G401.6 (cell line): ENCODE data around the gene OTULIN.
A peak's percentile ranks its signal among the peaks of the same experiment; 100 is the strongest.

ENCODE experiments used
- FAIRE-seq: peaks from 2 replicates; lab custom pipeline; 2012; peaks lifted over from hg19 to GRCh38; lab: Jason Lieb, UNC

OTULIN gene

DNA sequence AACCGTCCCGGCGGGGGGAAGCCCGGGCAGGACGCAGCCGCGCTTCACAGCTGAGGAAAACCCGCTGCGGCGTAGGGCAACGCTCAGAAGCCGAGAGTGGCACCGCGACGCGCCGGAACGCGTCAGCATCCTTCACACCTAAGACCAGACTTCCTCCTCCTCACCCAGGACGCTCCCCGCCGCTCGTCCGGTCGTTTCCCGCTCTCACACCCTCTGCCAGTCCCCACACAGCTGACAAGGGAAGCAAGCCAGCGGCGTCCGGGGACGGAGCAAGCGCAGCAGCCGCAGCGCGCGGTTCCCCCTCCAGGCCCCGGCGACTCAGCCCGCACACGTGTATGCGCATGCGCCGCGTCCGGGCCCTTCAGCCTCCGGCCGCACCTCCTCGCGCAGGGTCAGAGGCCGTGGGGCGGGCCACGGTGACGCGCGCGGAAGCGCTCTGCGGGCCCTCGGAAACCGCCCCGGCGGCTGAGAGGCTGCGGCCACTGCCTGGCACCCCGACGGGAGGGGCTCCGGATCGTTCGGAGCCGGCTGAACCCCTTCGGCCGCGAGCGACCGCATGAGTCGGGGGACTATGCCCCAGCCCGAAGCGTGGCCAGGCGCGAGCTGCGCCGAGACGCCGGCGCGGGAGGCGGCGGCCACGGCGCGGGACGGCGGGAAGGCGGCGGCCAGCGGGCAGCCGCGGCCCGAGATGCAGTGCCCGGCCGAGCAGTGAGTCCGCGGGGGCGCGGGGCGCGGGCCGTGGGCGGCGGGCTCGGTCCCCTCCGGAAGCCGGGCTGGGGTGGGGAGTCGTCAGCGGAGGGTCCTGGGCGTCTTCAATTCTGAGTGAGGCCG lies at the start of gene OTULIN:
TSS of gene OTULIN (plus strand) at position 449 of the 831 bp plus-strand sequence. CDS start at position 557, 108 bp downstream.
- no peak for FAIRE-seq

DNA sequence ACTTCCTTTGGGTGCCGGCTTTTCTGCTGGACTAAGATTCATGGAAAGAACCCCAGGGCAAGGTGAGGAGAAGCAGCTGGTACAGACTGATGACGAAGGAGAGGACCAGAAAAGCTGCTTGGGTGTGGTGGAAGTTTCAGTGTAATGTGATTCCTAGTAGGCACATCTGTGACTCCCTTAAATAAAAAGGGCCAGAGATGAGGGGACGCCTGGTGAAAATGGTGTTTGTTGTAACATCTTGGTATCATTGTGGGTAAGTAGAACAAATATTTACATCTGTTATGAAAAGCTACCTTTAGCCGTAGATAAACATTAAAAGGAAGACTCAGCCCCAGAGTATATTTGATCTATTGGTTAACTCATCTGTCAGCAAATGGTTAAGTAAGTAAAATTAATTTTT lies 49.2 kb upstream of the OTULIN start:
- no peak for FAIRE-seq

DNA sequence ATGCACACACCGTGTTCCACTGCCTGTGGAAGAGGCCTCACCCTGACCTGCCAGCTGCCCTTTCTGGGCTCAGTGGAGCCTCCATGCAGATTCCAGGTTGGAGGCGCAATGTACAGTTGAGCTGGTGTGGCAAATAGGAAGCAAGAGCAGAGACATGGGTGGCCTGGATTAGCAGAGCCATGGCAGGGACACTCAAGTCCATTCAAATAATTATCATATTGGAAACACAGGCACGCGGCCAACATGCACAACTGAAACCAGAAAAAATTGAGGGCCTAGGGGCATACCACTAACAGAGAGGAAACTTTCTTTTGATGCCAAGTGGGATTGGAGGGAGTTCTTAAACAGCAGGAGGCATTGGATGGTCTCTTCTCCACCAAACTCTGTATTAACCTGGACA lies 47.1 kb upstream of the OTULIN start:
- no peak for FAIRE-seq

DNA sequence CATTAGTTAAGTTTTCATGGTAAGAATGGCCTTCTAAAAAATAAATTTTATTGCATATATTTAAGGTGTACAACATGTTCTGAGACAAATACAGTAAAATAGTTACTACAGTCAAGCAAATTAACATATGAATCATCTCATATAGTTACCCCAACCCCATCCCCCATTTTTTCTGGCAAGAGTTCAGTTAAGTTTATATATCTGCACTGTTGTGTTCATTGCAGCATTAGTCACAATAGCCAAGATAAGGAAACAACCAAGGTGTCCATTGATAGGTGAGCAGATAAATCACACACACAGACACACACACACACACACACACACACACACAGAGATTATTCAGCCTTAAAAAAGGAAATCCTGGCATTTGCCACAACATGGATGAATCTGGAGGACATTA lies 37.2 kb upstream of the OTULIN start:
- FAIRE-seq, result no peak

DNA sequence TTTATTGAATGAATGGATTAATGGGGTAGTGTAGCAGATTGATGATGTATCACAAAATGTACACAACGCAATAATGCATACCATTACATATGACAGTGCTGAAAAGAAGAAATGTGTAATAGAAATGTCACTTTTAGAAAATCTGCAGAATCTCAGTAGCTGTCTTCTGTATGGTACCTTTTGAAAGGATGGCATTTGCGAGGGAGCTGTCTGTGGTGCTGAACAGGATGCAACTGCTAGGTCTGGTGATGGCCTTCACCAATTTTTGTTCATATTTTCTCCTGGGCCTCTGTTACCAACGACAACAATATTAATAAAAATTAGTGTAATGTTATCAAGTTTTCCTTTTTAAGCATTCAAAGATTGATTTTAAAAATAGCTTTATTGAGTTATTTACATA lies 36.2 kb upstream of the OTULIN start:
- peak; percentile 76 for FAIRE-seq

DNA sequence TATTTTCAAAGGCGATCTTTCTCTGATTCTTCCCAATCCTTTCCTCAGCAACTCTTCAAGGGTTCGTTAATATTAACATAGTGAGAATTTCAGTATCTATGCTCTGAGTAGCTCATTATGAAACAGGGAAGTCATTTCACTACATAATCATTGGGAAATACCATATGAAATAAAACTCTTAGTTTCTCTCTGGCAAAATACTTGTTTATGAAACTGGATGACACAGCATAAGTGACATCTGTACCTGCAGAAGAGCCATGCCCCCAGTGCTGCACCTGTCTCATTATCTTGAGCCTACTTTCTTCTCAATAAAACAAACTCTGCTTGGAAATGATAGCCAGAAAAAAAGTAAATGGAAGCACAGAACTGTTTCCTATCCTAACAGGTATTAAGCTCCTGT lies 33.8 kb upstream of the OTULIN start:
- no peak for FAIRE-seq

DNA sequence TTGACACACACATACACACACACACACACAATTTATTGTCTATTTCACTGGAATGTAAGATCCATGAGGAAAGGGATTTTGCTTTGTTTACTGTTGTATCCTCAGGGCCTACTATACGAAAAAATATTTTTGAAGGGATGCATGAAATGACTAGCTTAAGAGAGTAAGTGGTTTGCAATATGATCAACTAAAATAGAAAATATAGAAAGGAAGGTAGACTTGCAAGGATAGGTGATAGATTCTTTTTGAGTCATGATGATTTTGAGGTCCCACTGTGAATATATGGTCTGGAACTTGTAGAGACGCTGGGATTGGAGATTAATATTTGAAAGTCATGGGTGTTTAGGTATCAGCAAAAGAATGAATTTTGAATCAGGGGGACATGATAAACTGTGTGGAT lies 28.9 kb upstream of the OTULIN start:
- no peak for FAIRE-seq

DNA sequence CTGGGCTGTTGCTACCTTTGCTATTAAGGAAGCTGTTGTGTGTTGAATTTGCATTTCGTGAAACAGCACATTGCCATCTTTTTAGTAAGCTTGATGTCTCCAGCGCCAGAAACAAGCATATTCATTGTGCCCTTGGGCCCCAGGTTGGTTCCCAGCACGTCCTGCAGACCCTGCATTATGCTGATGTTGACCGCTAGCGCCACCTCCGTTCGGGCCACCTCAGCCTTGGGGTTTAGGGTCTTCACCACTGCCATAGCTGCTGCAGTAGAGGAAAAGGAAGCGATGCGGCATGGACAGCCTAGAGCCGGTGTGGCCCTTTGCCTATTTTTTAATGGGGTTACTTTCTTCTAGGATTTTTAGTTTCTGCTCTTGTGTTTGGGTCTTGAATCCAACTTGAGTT lies 23.8 kb upstream of the OTULIN start:
- FAIRE-seq, result no peak

DNA sequence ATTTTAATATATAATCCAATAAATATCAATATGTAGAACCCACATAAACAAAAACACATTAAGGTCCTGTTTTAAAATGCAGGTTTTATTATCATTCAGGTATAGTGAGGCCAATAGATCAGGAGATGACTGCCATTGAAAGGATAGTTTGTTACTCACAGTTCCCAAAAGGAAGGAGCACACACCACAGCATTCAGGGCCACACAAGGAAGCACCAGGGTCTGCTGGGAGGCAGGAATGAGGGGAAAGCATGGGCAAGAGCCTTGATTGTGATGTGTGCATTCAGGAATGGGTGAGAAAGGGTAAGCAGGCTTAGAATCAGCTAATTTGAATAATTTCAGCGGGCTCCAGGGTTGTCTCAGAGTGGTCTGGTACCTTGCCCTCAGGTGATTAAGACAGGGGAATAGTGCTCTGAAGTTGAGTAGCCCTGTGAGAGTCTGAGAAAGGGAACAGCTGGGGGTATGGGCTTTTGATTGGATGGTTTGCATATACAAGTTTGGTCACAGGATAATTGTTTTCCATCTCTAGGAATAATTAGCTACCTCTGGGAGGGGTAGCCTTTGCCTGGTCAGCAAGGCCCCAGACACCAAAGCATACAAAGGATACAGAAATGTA lies 19.8 kb upstream of the OTULIN start:
- FAIRE-seq, result no peak

DNA sequence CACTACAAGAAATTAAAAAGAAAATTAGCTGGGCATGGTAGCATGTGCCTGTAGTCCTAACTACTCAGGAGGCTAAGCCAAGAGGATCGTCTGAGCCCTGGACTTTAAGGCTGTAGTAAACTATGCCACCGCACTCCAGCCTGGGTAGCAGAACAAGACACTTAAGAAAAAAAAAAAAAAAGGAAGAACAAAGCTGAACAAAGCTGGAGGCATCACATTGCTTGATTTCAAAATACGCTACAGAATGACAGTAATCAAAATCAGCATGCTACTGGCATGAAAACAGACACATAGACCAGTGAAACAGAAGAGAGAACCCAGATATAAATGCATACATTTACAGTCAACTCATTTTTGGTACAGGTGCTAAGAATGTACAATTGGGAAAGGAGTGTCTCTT lies 14.5 kb upstream of the OTULIN start:
- no peak for FAIRE-seq

DNA sequence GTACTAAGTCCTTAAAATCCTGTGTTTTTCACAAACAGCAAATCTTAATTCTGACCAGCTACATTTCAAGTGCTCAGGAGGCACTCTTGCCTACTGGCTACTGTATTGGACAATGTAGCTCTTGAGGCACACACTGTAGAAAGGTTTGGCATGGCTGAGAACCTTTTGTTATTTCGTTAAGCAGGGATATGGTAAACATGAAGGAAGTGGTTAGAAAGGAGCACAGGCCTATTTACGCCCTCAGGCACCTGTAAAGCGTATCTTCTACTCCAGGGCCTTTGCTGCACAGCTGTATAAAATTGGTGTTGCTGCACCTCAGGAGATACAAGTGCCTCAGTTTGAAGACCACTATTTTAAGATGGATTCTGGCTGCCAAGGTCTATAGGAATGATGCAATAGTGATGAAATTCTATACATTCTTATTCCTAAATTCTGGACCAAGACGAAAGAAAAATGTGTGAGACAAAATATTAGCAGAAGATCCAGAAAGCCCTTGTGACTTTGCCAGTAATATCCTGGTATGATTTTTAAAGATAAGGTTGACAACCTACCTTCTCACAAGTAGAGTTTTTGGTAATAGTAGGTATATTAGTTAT lies 9.3 kb upstream of the OTULIN start:
- no peak for FAIRE-seq

DNA sequence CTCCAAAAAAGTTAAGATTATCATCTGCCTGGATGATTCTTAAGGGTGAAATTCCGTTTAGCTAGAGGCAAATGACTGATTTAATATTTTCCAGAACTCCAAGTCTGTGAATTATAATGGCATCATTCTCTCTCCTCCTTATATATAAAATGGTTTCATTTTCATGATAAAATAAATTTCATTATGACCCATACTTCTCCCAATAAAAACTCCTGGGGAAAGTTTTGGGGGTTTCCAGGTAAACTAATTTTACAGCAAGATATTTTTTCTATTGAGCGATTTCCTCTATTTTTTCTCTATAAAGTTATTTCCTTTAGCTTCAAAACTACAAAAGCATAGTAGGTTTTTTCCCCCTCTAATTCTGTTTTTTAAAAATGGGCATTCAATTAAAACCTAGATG lies 7.6 kb upstream of the OTULIN start:
- FAIRE-seq, result no peak

DNA sequence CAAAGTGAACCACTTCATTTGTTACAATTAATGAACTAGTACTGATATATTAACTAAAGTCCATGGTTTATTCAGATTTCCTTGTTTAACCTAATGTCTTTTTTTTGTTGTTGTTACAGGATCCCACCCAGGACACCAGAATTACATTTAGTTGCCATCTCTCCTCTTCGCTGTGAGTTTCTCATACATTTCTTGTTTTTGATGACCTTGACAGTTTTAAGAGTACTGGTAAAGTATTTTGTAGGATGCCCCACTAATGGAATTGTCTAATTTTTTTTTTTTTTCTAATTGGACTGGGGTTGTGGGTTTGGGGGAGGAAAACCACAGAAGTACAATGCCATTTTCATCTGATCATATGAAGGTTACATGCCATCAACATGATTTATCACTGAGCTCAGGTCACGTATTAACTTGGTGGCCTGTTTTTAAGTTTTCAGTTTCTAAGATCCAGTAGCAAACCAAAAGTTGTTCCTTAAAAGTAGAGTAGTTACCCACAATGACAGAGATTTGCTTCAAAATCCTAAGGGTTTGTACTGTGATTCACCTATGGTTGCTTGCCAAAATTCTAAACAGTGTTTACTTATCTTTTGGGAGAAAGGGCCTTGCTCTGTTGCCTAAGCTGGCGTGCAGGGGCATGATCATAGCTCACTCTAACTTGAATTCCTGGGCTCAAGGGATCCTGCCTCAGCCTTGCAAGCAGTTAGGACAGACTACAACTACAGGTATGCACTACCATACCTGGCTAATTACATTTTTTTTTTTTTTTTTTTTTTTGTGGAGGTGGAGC lies 4.5 kb upstream of the OTULIN start:
- FAIRE-seq, result no peak

DNA sequence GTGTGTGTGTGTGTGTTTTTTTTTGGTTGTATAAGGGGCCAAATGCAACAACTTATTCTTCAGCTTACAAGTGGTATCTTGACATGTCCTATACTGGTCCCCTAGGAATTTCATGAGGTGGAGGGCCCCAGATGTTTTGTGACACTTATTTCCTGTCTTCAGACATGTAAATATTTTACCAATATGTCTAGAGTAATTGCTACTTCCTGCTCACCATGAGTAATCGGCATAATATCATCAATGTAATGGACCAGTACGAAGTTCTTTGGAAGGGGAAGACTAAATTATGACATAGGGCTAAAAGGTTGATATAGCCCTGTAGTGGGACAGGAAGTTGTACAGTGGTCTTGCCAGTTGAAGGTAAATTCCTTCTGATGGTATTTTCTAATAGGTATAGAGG lies 3.7 kb upstream of the OTULIN start:
- FAIRE-seq, result no peak

DNA sequence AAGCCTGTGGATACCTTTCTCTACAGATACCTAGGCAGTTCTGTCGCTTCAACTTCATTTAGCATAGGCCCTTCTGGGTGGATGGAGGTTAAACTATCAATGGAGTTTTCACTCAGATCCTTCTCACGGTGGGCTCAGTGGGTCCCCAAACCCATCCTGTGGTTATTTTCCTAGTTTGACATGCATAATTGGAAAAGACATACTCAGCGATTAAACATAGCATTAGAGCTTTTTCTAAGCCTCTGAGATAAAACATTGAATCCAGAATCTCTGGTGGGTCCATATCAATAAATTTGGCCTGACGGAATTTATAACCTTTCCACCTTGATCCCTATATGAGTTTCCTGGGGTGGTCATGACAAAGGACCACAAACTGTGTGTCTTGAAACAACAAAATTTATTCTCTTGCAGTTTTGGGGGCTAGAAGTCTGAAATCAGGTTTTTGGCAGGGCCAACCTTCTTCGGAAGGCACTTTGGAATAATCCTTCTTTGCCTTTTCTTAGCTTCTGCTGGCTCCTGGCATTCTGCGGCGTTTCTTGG lies 1.7 kb upstream of the OTULIN start:
- no peak for FAIRE-seq

DNA sequence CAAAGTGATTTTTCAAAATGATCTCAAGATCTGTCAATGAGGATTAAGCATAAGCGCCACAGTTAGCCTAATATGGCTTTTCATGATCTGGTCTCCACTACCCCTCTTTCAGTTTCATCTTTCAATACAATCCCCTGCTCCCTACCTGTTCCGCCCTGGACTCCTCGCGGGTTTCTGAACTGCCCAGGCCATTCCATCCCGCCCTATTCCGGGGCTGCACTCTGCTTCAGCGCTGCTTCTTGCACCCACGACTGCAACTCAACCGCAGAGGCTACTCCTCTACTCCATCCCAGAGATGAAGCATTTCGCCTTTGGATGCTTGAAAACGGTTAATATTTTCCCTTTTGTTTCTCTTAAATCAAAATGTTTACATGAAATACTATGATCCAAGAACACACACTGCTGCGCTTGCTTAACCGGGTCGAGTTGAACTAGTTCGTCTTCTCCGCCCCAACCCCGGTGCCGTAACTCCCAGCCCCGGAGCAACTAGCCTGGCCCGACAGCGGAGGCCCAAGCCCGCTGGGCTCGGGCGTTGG lies 716 bp upstream of the OTULIN start:
- no peak for FAIRE-seq

DNA sequence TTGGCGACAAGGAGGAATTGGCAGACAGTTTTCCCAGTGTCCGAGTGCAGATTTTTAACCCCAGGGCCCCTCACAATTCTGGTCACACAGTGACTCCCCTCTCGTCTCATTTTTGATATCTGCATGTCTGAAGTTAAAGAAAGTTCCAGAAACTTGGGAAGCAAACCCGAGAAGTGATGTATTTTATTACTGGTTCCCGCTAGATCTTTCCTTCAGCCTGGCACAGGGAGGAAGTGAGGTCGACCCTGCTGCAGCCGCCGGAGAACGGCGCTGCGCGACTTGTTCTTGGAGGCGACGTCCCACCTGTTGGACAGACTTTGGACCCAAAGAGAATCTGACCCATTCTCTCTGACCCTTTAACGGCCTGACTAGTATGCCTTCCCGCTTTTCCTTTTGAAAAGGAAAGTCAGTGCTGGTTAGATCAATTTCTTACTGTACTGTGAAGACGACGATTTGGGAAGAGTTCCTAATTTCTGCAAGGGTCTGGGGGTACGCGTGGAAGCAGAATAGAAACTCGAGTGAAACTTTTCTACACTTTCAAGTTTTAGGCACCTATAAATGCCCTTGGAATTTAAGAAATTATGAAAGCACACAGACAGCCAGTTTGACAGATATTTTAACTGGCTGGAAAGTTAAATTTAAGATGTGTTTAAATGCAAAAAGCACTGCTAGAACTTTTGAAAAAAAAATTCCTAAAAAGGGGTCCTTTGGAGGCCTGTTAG lies 744 bp downstream of the OTULIN start:
- FAIRE-seq, result no peak

DNA sequence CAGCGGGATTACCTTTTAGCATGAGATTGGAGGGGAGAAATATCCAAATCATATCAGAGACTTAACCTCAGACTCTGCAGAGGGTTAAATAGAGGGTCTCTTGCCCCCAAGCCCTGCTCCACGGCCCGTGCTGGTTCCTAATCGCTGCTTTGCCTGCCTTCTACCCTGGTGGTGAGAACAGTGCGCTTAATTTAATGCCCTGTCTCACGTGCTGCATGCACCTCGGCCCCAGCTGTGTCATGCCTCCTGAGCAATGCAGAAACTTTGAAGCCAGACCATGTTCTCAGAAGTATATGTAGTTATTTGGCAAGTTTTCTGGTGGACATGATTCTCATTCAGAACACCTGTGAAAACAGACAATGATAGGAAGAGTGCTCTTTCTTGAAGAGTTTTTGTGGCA lies 1.4 kb downstream of the OTULIN start:
- FAIRE-seq, result no peak

DNA sequence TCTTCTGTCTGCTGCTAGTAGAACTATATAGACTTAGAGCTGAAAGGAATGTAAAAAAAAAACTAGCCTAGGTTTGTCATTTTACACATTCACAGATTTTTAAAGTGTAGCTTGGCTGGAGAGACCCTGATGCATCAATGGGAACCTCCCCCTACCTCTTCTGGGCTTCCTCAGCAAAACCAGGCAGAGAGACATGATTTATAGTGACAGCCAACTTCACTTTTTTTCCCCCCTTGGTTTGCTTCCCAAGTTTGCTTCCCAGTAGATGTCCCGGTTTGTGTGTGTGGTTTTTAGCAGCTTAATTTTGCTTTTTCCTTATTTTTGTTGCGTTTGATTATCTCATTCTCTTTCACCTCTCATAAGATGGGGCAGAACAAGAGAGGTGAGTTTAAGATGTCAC lies 1.8 kb downstream of the OTULIN start:
- FAIRE-seq, result no peak

DNA sequence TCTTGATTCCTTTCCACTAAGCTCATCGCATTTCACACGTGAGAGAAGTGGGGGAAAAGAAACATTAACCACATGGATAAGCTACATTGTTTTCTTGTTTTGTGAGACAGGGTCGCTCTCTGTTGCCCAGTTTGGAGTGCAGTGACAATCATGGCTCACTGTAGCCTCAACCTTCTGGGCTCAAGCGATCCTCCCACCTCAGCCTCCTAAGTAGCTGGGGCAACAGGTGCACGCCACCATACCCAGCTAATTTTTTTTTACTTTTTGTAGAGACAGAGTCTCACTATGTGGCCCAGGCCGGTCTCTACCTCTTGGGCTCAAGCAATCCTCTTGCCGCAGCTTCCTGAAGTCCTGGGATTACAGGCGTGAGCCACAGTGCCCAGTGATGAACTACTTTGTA lies 2.8 kb downstream of the OTULIN start:
- no peak for FAIRE-seq

DNA sequence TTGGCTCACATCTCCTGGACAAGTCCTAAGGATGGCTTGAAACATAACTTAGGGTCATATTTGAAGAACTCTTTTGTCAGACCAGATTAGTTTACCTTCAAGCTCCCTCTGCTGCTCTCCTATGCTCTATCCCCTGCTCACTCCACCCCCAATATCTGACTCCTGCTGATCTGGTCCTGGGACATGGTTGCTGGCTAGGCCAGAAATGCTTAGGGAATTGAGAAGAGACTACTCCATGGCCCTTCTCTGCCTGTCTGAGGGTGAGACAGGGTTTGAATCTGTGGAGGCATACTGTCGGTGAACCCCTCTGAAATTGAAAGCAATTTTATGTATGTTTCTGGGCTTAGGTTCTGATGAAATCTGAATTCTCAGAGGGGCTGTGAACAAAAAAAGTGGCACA lies 3.3 kb downstream of the OTULIN start:
- no peak for FAIRE-seq

DNA sequence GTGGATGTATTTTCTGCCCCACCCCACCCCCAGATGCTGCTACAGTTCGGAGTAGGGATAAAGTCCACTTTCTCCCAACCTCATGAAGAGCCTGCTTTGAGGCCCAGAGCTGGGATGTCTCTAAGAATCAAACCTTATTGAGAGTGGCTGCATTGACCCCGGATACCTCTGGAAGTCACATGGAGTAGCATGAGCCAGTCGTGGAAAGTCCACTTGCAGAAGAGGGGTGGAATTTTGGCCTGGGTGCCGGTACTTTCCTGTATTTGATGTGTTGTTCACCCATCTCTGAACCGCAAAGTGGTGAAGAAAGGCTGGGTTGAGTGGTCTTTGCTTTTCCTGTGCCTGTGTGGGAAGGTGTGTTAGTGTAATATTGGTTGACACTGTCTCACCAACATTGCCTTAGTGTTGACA lies 3.7 kb downstream of the OTULIN start:
- FAIRE-seq, result no peak
